GM21367 (cell line): ENCODE data around the gene RHBDF1.
"Not testable (repeated sequence)": the region's sequence is repeated elsewhere in the genome, so short reads cannot be mapped to it uniquely, and the experiment has no call there.

ENCODE experiments used
- ATAC-seq: cut with Tn5 transposase; IDR thresholded peaks from one replicate; pipeline ENCODE4 v1.9.1; 2021; ENCODE audit not compliant: unreplicated experiment

Gene RHBDF1

GRCh38 chr16:37511-37910 is 34.9 kb downstream of the RHBDF1 start:
- ATAC-seq = no peak

GRCh38 chr16:36336-36984 is 36.0 kb downstream of the RHBDF1 start:
- no peak for ATAC-seq

- ATAC-seq = no peak
These were observed 36.6 kb downstream of the RHBDF1 start for GRCh38 chr16:35678-36305.

GRCh38 chr16:35011-35677 is 37.3 kb downstream of the RHBDF1 start:
- ATAC-seq = no peak

- ATAC-seq = no peak
These were observed 37.8 kb downstream of the RHBDF1 start for GRCh38 chr16:34648-34987.

- no peak for ATAC-seq
These were observed 38.4 kb downstream of the RHBDF1 start for GRCh38 chr16:33877-34647.

GRCh38 chr16:33154-33876 is 39.1 kb downstream of the RHBDF1 start:
- ATAC-seq = not testable (repeated sequence)

- not testable (repeated sequence) for ATAC-seq
These were observed 41.8 kb downstream of the RHBDF1 start for GRCh38 chr16:30627-31026.

GRCh38 chr16:25926-26348 is 46.5 kb downstream of the RHBDF1 start:
- peak; percentile 42 for ATAC-seq

- not testable (repeated sequence) for ATAC-seq
These were observed 48.3 kb downstream of the RHBDF1 start for GRCh38 chr16:24151-24550.

GRCh38 chr16:20886-21285 is 51.5 kb downstream of the RHBDF1 start:
- not testable (repeated sequence) for ATAC-seq

GRCh38 chr16:17062-17765 is 55.2 kb downstream of the RHBDF1 start:
- ATAC-seq = not testable (repeated sequence)

GRCh38 chr16:10772-11171 is 61.7 kb downstream of the RHBDF1 start:
- ATAC-seq = not testable (repeated sequence)

GRCh38 chr16:9903-10665 is 62.3 kb downstream of the RHBDF1 start:
- ATAC-seq = no peak
